ENCODE data around the gene CCDC13. TPM values are rescaled to one million over a fixed set of nuclear protein-coding genes. Genes with fewer than 3 reads are reported as not detected.

Gene CCDC13, protein sequence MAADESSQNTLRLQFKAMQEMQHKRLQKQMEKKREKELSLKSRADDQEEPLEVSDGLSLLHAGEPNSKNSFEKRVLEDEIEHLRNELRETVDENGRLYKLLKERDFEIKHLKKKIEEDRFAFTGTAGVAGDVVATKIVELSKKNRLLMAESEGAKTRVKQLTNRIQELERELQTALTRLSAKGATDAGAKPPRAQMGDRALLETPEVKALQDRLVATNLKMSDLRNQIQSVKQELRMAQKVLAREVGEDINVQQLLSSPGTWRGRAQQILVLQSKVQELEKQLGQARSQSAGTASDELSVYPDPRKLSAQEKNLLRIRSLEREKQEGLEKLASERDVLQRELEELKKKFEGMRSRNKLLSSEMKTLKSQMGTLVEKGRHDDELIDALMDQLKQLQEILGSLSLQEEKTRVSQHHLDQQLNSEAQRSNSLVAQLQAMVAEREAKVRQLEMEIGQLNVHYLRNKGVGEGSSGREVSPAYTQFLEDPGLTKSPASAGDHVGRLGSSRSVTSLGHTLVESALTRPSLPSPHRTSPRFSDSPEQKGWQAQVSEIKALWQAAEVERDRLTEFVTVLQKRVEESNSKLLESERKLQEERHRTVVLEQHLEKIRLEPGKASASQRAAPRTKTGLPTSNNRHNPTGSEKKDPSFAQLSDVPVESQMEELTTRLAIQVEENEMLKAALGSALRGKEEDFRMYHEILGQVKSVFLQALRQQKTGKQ
- total RNA-seq (2021): 0.79 TPM in 1 of 3 replicates, not detected in the others
- percentile 55 among the genes with signal in this experiment for Bru-seq, nascent RNA
- long read RNA-seq, experiment 1, partial matches to known transcripts: 1 of 2 reads
- long read RNA-seq, experiment 1, other reads (novel, unspliced or antisense): 1 of 2 reads
- long read RNA-seq, experiment 2: 0 reads
- long read RNA-seq, experiment 3, partial matches to known transcripts: 0 of 1 reads
- long read RNA-seq, experiment 3, other reads (novel, unspliced or antisense): 1 of 1 reads

DNA sequence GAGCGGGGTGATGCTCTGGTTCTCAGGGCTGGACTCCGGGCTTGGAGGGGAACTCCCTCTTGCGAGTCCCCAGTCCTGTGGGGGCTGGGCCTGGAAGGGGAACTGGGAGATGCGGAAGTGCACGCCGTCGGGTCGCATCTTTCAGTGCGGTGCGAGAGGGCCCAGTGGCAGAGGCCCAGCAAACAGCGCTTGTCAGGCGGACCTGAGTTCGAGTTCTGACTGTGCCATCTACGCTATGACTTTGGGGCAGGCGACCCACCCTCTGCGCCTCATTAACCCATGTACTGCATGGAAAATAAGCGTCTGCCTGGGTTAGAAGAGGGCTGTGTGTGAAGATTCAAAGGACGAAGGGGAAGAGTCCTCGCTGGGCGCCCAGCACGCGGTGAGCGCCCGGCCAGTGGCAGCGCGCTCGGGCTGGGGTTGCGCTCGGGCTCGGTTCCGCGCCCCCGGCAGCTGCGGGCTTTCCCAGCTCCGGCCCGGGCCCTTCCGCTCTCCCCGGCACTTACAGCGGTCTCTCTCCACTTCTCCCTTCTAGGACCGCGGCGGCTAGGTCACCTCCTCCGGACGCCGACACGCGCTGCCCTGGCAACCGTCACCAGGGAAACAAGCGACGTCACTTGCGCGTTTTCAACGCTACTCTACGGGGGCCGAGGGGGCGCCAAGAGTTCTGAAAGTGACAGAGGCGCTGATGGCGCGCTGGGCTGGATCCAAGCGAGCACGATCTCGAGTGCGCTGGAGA, at the start of gene CCDC13:
TSS of gene CCDC13 (minus strand) at position 584 of the 739 bp plus-strand sequence. CDS start 14,908 bp downstream, outside the sequence.
- peak within 1 kb of the TSS; percentile 87 for H3K4me3 Mint-ChIP-seq
- POLR2A ChIA-PET: interaction anchor here (0.6 kb wide), 1 partner anchor 18 kb away, joined by 3 read pairs; no protein-coding TSS in a partner anchor
- ATAC-seq: peak; percentile 96
- TF ChIP-seq NR2C2 (CRISPR knock-in tag; IDR thresholded peaks at IDR 0.05): no peak
- TF ChIP-seq, protein P1, sequence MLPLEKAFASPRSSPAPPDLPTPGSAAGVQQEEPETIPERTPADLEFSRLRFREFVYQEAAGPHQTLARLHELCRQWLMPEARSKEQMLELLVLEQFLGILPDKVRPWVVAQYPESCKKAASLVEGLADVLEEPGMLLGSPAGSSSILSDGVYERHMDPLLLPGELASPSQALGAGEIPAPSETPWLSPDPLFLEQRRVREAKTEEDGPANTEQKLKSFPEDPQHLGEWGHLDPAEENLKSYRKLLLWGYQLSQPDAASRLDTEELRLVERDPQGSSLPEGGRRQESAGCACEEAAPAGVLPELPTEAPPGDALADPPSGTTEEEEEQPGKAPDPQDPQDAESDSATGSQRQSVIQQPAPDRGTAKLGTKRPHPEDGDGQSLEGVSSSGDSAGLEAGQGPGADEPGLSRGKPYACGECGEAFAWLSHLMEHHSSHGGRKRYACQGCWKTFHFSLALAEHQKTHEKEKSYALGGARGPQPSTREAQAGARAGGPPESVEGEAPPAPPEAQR (CRISPR knock-in tag; IDR thresholded peaks at IDR 0.05): no peak
- no peak for TF ChIP-seq NFATC4 (CRISPR knock-in tag; IDR thresholded peaks at IDR 0.05)
- peak; percentile 68 for TF ChIP-seq CREM (CRISPR knock-in tag; IDR thresholded peaks at IDR 0.05)
- TF ChIP-seq ELF4 (CRISPR knock-in tag; IDR thresholded peaks at IDR 0.05; ENCODE audit: low read depth): no peak
- TF ChIP-seq, protein P2, sequence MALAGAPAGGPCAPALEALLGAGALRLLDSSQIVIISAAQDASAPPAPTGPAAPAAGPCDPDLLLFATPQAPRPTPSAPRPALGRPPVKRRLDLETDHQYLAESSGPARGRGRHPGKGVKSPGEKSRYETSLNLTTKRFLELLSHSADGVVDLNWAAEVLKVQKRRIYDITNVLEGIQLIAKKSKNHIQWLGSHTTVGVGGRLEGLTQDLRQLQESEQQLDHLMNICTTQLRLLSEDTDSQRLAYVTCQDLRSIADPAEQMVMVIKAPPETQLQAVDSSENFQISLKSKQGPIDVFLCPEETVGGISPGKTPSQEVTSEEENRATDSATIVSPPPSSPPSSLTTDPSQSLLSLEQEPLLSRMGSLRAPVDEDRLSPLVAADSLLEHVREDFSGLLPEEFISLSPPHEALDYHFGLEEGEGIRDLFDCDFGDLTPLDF (CRISPR knock-in tag; IDR thresholded peaks at IDR 0.05): no peak
- TF ChIP-seq USF2 (CRISPR knock-in tag; IDR thresholded peaks at IDR 0.05): no peak
- no peak for TF ChIP-seq ZNF396 (CRISPR knock-in tag; IDR thresholded peaks at IDR 0.05; ENCODE audit: borderline replicate concordance)
- peak; percentile 47 for TF ChIP-seq E2F5 (CRISPR knock-in tag; IDR thresholded peaks at IDR 0.05)
- TF ChIP-seq, protein P3, sequence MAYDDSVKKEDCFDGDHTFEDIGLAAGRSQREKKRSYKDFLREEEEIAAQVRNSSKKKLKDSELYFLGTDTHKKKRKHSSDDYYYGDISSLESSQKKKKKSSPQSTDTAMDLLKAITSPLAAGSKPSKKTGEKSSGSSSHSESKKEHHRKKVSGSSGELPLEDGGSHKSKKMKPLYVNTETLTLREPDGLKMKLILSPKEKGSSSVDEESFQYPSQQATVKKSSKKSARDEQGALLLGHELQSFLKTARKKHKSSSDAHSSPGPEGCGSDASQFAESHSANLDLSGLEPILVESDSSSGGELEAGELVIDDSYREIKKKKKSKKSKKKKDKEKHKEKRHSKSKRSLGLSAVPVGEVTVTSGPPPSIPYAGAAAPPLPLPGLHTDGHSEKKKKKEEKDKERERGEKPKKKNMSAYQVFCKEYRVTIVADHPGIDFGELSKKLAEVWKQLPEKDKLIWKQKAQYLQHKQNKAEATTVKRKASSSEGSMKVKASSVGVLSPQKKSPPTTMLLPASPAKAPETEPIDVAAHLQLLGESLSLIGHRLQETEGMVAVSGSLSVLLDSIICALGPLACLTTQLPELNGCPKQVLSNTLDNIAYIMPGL (CRISPR knock-in tag; IDR thresholded peaks at IDR 0.05): peak; percentile 47; the same call in 1 of the 2 replicates
- TF ChIP-seq ZNF219 (CRISPR knock-in tag; IDR thresholded peaks at IDR 0.05; ENCODE audit: borderline replicate concordance): no peak
- TF ChIP-seq, protein P4, sequence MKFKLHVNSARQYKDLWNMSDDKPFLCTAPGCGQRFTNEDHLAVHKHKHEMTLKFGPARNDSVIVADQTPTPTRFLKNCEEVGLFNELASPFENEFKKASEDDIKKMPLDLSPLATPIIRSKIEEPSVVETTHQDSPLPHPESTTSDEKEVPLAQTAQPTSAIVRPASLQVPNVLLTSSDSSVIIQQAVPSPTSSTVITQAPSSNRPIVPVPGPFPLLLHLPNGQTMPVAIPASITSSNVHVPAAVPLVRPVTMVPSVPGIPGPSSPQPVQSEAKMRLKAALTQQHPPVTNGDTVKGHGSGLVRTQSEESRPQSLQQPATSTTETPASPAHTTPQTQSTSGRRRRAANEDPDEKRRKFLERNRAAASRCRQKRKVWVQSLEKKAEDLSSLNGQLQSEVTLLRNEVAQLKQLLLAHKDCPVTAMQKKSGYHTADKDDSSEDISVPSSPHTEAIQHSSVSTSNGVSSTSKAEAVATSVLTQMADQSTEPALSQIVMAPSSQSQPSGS (CRISPR knock-in tag; IDR thresholded peaks at IDR 0.05; ENCODE audit: borderline replicate concordance, low read depth): no peak
- peak; percentile 79 for TF ChIP-seq MAX (CRISPR knock-in tag; IDR thresholded peaks at IDR 0.05)
- TF ChIP-seq JAZF1 (CRISPR knock-in tag; IDR thresholded peaks at IDR 0.05): no peak
- no peak for TF ChIP-seq ZNF281 (CRISPR knock-in tag; IDR thresholded peaks at IDR 0.05)
- TF ChIP-seq SMAD3 (CRISPR knock-in tag; IDR thresholded peaks at IDR 0.05; ENCODE audit: borderline replicate concordance): no peak
- TF ChIP-seq GTF2I (CRISPR knock-in tag; conservative IDR thresholded peaks at IDR 0.05): no peak

More for the DNA sequence above, at the start of gene CCDC13:
- H3K4me1 Mint-ChIP-seq: peaks cover 6% of the 10 kb centered on the region
- H3K27ac Mint-ChIP-seq: peak within 1 kb of the TSS; percentile 24; the same call in 1 of the 2 replicates
- H3K27me3 Mint-ChIP-seq (ENCODE audit: low read depth): peaks cover 29% of the 10 kb centered on the region
- peak; percentile 96 for DNase-seq (ENCODE audit: low spot score)
- CTCF ChIA-PET: no interaction called here
- H3K9me3 Mint-ChIP-seq: peaks cover 23% of the 10 kb centered on the region
- H3K36me3 Mint-ChIP-seq: peaks cover 9% of the 10 kb centered on the region

All from WTC11 (cell line).